Measurements from ENCODE around the gene SSC4D.

GRCh38 chr7:76371396-76371795, 38.1 kb downstream of the SSC4D start:
- TF ChIP-seq SAP30 (IDR thresholded peaks at IDR 0.05; ENCODE audit: insufficient read depth, insufficient replicate concordance, low read length): no peak
- TF ChIP-seq, protein P1, sequence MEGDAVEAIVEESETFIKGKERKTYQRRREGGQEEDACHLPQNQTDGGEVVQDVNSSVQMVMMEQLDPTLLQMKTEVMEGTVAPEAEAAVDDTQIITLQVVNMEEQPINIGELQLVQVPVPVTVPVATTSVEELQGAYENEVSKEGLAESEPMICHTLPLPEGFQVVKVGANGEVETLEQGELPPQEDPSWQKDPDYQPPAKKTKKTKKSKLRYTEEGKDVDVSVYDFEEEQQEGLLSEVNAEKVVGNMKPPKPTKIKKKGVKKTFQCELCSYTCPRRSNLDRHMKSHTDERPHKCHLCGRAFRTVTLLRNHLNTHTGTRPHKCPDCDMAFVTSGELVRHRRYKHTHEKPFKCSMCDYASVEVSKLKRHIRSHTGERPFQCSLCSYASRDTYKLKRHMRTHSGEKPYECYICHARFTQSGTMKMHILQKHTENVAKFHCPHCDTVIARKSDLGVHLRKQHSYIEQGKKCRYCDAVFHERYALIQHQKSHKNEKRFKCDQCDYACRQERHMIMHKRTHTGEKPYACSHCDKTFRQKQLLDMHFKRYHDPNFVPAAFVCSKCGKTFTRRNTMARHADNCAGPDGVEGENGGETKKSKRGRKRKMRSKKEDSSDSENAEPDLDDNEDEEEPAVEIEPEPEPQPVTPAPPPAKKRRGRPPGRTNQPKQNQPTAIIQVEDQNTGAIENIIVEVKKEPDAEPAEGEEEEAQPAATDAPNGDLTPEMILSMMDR (IDR thresholded peaks at IDR 0.05; ENCODE audit: control extremely low read depth in 1 of 3, insufficient read depth in 1 of 3, low read depth in 1 of 3, low read length in 3 of 3): no peak
- no peak for TF ChIP-seq EGR1 (IDR thresholded peaks at IDR 0.05; ENCODE audit: borderline replicate concordance, low read depth, low read length)
- TF ChIP-seq CEBPB (IDR thresholded peaks at IDR 0.05; ENCODE audit: low read depth, low read length): no peak
- no peak for TF ChIP-seq ATF2 (IDR thresholded peaks at IDR 0.05; ENCODE audit: low read length)
- TF ChIP-seq POLR2AphosphoS5 (IDR thresholded peaks at IDR 0.05; ENCODE audit: low read depth, low read length): no peak
- no peak for TF ChIP-seq EP300 (IDR thresholded peaks at IDR 0.05; ENCODE audit: borderline replicate concordance in 1 of 2, low read depth in 2 of 2, low read length in 2 of 2)
- no peak for TF ChIP-seq POLR2A (IDR thresholded peaks at IDR 0.05; ENCODE audit: control extremely low read depth in 1 of 2, low read depth in 2 of 2, low read length in 2 of 2)
- no peak for TF ChIP-seq ZNF274 (IDR thresholded peaks at IDR 0.05; ENCODE audit: borderline replicate concordance, extremely low read depth, low read length)
- TF ChIP-seq YY1 (IDR thresholded peaks at IDR 0.05; ENCODE audit: low read depth, low read length): no peak
- no peak for TF ChIP-seq GTF2F1 (IDR thresholded peaks at IDR 0.05; ENCODE audit: borderline replicate concordance, low read depth, low read length)
- TF ChIP-seq RAD21 (IDR thresholded peaks at IDR 0.05 in 1 of 2, conservative IDR thresholded peaks at IDR 0.05 in 1 of 2; ENCODE audit: low read depth in 2 of 2, low read length in 2 of 2): no peak
- TF ChIP-seq BACH1 (IDR thresholded peaks at IDR 0.05; ENCODE audit: low read length): no peak
